Liver (tissue), 9 donors: Measurements from ENCODE around the gene ATP13A5. TPM values are rescaled to one million over a fixed set of nuclear protein-coding genes. Genes with fewer than 3 reads are reported as not detected.

Experiments
- DNase-seq: peaks from one replicate; pipeline ENCODE4 v3.0.0-alpha.2; 2017; ENCODE audit warnings: low spot score
- H3K27ac ChIP-seq, 2 donors: one replicate each; pipeline ENCODE4 v1.7.0; 2013; ENCODE audit warnings: inconsistent platforms in 2 of 2, low read length in 2 of 2, control low read depth in 1 of 2, low read depth in 1 of 2, mild to moderate bottlenecking in 1 of 2
- H3K27me3 ChIP-seq, 4 donors: one replicate each; pipeline versions ENCODE4 v1.6.1 to v1.7.0; 2013; ENCODE audit warnings: low read length in 3 of 4, inconsistent platforms in 1 of 4, mild to moderate bottlenecking in 1 of 4, moderate library complexity in 1 of 4; ENCODE audit not compliant: control insufficient read depth in 4 of 4, insufficient read depth in 4 of 4
- H3K36me3 ChIP-seq, 4 donors: one replicate each; pipeline versions ENCODE4 v1.6.1 to v1.7.0; 2013; ENCODE audit warnings: low read length in 3 of 4, mild to moderate bottlenecking in 3 of 4, low read depth in 1 of 4, moderate library complexity in 1 of 4; ENCODE audit not compliant: control insufficient read depth in 4 of 4, insufficient read depth in 3 of 4
- H3K4me1 ChIP-seq, 4 donors: one replicate each; pipeline versions ENCODE4 v1.6.1 to v1.7.0; 2013; ENCODE audit warnings: low read length in 3 of 4, mild to moderate bottlenecking in 3 of 4, moderate library complexity in 1 of 4; ENCODE audit not compliant: control insufficient read depth in 4 of 4, insufficient read depth in 4 of 4
- H3K4me3 ChIP-seq, 3 donors: one replicate each; pipeline versions ENCODE4 v1.6.1 to v1.7.0; 2013; ENCODE audit warnings: low read length in 3 of 3, control low read depth in 1 of 3, low read depth in 1 of 3, mild to moderate bottlenecking in 1 of 3
- H3K9ac ChIP-seq, 2 donors: one replicate each; pipeline ENCODE4 v1.7.0; 2013; ENCODE audit warnings: low read length in 2 of 2, mild to moderate bottlenecking in 2 of 2, moderate library complexity in 2 of 2, control low read depth in 1 of 2, low read depth in 1 of 2
- H3K9me3 ChIP-seq, 4 donors: one replicate each; pipeline versions ENCODE4 v1.6.1 to v1.7.0; 2013; ENCODE audit warnings: low read length in 3 of 4; ENCODE audit not compliant: control insufficient read depth in 4 of 4
- FOXA1 ChIP-seq: IDR thresholded peaks from 2 replicates; pipeline ENCODE4 v1.6.1; 2016; ENCODE audit warnings: antibody characterized with exemption
- FOXA2 ChIP-seq: IDR thresholded peaks from 2 replicates; pipeline ENCODE4 v1.6.1; 2016; ENCODE audit warnings: antibody characterized with exemption
- GABPA ChIP-seq, 2 donors: IDR thresholded peaks in 1 of 2; conservative IDR thresholded peaks in 1 of 2; 2 replicates each; pipeline ENCODE4 v1.6.1; 2016; ENCODE audit warnings: antibody characterized with exemption in 2 of 2, mild to moderate bottlenecking in 1 of 2, moderate library complexity in 1 of 2
- HNF4A ChIP-seq, 2 donors: conservative IDR thresholded peaks; 2 replicates each; pipeline ENCODE4 v1.6.1; 2016; ENCODE audit warnings: antibody characterized with exemption in 2 of 2, mild to moderate bottlenecking in 2 of 2
- HNF4G ChIP-seq: IDR thresholded peaks from 2 replicates; pipeline ENCODE4 v1.6.1; 2016; ENCODE audit warnings: antibody characterized with exemption
- JUND ChIP-seq, 2 donors: IDR thresholded peaks; 2 replicates each; pipeline ENCODE4 v1.6.1; 2016; ENCODE audit warnings: antibody characterized with exemption in 2 of 2
- NR2F2 ChIP-seq: IDR thresholded peaks from 2 replicates; pipeline ENCODE4 v1.6.1; 2016; ENCODE audit warnings: antibody characterized with exemption
- RXRA ChIP-seq, 2 donors: IDR thresholded peaks; 2 replicates each; pipeline ENCODE4 v1.6.1; 2017 to 2018; ENCODE audit warnings: antibody characterized with exemption in 2 of 2, mild to moderate bottlenecking in 1 of 2
- TAF1 ChIP-seq: conservative IDR thresholded peaks from 2 replicates; pipeline ENCODE4 v1.6.1; 2016; ENCODE audit warnings: antibody characterized with exemption, mild to moderate bottlenecking
- YY1 ChIP-seq: IDR thresholded peaks from 2 replicates; pipeline ENCODE4 v1.6.1; 2016; ENCODE audit warnings: antibody characterized with exemption, mild to moderate bottlenecking
- WGBS: extraction: QIAGEN DNeasy Blood & Tissue Kit; methylation state at CpG from one replicate; pipeline ENCODE4 v1.1.7; 2013; 5-methylcytosine and 5-hydroxymethylcytosine counted together
- polyA plus RNA-seq, 2 donors: library from polyadenylated mRNA; stranded (reverse) in 1 of 2; unstranded in 1 of 2; fragments of 200-250 nt in 1 of 2; fragments of >200 nt in 1 of 2; fragmentation: Nextera tagmentation in 1 of 2; extraction: Ambion mirVana in 1 of 2; gene quantifications; one replicate each; pipeline versions ENCODE4 v1.2.1 to v1.2.3, GENCODE V29; 2013 to 2015
- total RNA-seq, 2 donors: library from RNA; depleted of rRNA; stranded (reverse); fragments of >200 nt; gene quantifications; one replicate each; pipeline ENCODE4 v1.2.3, GENCODE V29; 2014
- TF ChIP-seq, protein P1 (sequence below): IDR thresholded peaks from 2 replicates; pipeline ENCODE4 v1.6.1; 2016; ENCODE audit warnings: antibody characterized with exemption
- TF ChIP-seq, protein P2 (sequence below): IDR thresholded peaks from 2 replicates; pipeline ENCODE4 v1.6.1; 2016; ENCODE audit warnings: antibody characterized with exemption
- TF ChIP-seq, protein P3 (sequence below): IDR thresholded peaks from 2 replicates; pipeline ENCODE4 v1.6.1; 2016; ENCODE audit warnings: antibody characterized with exemption, mild to moderate bottlenecking
- TF ChIP-seq, protein P4 (sequence below): IDR thresholded peaks from 2 replicates; pipeline ENCODE4 v1.6.1; 2016; ENCODE audit warnings: antibody characterized with exemption
- TF ChIP-seq, protein P5 (sequence below): fragments of 150-350 bp; IDR thresholded peaks from 2 replicates; pipeline ENCODE4 v1.5.1; 2017; ENCODE audit warnings: improper control_type of control experiment, low read depth, low read length; ENCODE audit not compliant: missing input control
- donor health status: healthy.
- donor health status: healthy.
- donor health status: healthy.
- donor health status: healthy.
- donor health status: healthy.

Gene ATP13A5
- total and polyA plus RNA-seq, 4 donors: 0.21 TPM; not detected in 3

DNA sequence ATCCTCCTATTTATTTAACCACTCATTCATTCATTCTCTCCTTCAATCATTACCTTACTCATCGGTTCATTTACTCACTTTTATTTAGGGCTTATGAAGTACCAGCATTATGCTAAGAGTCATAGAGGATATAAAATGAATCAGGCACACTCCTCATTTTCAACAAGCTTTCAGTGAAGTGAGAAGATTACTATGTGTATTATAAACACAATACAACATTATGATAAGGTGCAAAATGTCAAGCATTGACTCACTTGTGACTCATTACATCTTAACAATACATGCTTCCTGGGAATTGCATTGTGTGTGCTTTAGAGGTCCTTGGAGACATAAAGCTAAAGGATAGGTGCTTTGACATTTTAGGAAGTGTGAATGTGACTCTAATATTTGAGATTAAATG lies 77.1 kb downstream of the ATP13A5 start:
- Histone ChIP-seq H3K36me3 (no peaks in the 10 kb centered on the region), H3K4me3 (no peak overlapping the region), H3K9ac (no peak overlapping the region), H3K4me1 (no peaks in the 10 kb centered on the region), H3K9me3 (peaks cover 0 to 1% (median 0%) of the 10 kb centered on the region in 4 donors), H3K27me3 (no peaks in the 10 kb centered on the region), H3K27ac (no peak overlapping the region)
- 82% methylated on average over 1 of the region's 1 CpG for WGBS
- TF ChIP-seq HNF4G (no peak), FOXA2 (no peak)
- TF ChIP-seq, protein P1, sequence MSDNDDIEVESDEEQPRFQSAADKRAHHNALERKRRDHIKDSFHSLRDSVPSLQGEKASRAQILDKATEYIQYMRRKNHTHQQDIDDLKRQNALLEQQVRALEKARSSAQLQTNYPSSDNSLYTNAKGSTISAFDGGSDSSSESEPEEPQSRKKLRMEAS: no peak
- DNase-seq: no peak

DNA sequence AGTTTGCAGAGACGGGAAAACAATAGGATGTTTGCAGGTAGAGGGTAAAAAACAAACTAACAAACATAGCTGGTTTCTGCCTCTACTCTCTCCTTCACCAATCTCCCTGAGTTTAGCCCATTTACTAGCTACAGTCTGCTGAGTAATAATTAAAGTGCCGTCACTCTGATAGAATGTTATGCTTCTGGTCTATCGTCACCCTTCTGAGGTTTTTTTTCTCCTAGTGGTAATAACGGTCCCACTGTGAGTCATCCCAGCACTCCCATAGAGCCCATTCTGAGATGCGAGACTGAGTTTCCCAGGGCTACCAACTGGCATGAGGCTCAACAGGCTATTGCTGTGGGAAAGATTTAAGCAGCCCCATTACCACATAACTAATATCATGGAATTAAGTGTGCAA lies 81.1 kb downstream of the ATP13A5 start:
- TF ChIP-seq, protein P2, sequence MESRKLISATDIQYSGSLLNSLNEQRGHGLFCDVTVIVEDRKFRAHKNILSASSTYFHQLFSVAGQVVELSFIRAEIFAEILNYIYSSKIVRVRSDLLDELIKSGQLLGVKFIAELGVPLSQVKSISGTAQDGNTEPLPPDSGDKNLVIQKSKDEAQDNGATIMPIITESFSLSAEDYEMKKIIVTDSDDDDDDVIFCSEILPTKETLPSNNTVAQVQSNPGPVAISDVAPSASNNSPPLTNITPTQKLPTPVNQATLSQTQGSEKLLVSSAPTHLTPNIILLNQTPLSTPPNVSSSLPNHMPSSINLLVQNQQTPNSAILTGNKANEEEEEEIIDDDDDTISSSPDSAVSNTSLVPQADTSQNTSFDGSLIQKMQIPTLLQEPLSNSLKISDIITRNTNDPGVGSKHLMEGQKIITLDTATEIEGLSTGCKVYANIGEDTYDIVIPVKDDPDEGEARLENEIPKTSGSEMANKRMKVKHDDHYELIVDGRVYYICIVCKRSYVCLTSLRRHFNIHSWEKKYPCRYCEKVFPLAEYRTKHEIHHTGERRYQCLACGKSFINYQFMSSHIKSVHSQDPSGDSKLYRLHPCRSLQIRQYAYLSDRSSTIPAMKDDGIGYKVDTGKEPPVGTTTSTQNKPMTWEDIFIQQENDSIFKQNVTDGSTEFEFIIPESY: no peak
- TF ChIP-seq FOXA2 (no peak), NR2F2 (no peak), JUND (IDR thresholded peaks at IDR 0.05) (no peak), GABPA (IDR thresholded peaks at IDR 0.05 in 1 of 2, conservative IDR thresholded peaks at IDR 0.05 in 1 of 2) (no peak), HNF4A (conservative IDR thresholded peaks at IDR 0.05) (no peak)
- TF ChIP-seq, protein P3, sequence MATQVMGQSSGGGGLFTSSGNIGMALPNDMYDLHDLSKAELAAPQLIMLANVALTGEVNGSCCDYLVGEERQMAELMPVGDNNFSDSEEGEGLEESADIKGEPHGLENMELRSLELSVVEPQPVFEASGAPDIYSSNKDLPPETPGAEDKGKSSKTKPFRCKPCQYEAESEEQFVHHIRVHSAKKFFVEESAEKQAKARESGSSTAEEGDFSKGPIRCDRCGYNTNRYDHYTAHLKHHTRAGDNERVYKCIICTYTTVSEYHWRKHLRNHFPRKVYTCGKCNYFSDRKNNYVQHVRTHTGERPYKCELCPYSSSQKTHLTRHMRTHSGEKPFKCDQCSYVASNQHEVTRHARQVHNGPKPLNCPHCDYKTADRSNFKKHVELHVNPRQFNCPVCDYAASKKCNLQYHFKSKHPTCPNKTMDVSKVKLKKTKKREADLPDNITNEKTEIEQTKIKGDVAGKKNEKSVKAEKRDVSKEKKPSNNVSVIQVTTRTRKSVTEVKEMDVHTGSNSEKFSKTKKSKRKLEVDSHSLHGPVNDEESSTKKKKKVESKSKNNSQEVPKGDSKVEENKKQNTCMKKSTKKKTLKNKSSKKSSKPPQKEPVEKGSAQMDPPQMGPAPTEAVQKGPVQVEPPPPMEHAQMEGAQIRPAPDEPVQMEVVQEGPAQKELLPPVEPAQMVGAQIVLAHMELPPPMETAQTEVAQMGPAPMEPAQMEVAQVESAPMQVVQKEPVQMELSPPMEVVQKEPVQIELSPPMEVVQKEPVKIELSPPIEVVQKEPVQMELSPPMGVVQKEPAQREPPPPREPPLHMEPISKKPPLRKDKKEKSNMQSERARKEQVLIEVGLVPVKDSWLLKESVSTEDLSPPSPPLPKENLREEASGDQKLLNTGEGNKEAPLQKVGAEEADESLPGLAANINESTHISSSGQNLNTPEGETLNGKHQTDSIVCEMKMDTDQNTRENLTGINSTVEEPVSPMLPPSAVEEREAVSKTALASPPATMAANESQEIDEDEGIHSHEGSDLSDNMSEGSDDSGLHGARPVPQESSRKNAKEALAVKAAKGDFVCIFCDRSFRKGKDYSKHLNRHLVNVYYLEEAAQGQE: no peak
- DNase-seq: no peak
- WGBS: 80% methylated on average over 5 of the region's 5 CpGs
- Histone ChIP-seq H3K27ac (no peak overlapping the region), H3K4me1 (no peaks in the 10 kb centered on the region), H3K9me3 (peaks cover 0 to 7% (median 2%) of the 10 kb centered on the region in 4 donors), H3K4me3 (no peak overlapping the region), H3K27me3 (no peaks in the 10 kb centered on the region), H3K9ac (no peak overlapping the region), H3K36me3 (no peaks in the 10 kb centered on the region)

DNA sequence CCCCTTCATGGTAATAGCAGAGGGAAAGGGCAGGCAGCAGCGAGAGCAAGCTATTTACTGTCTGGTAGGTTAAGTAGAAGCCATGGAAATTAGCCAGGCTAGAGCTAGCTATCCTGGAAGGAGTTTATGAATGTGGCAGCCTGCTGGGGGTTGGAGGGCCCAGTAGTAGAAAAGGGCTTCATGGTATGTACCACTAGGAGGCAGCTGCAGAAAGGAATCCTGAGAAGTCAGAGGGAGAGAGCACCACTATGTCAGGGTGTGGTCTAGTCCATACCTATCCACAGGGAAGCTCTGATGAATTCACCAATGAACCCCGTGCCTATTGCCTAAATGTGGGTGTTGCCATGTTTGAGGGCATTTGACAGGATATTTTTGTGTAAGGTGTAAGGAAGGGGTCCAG lies 82.6 kb downstream of the ATP13A5 start:
- WGBS: 73% methylated on average over 2 of the region's 2 CpGs
- no peaks in the 10 kb centered on the region for H3K4me1 ChIP-seq
- no peak overlapping the region for H3K9ac ChIP-seq
- H3K36me3 ChIP-seq: no peaks in the 10 kb centered on the region
- H3K9me3 ChIP-seq: peaks cover 2 to 11% (median 8%) of the 10 kb centered on the region in 4 donors
- H3K27ac ChIP-seq: no peak overlapping the region
- no peak overlapping the region for H3K4me3 ChIP-seq
- no peaks in the 10 kb centered on the region for H3K27me3 ChIP-seq
- DNase-seq: no peak
- TF ChIP-seq RXRA (IDR thresholded peaks at IDR 0.05): no peak
- TF ChIP-seq, protein P2: no peak
- TF ChIP-seq FOXA1: no peak
- TF ChIP-seq, protein P4, sequence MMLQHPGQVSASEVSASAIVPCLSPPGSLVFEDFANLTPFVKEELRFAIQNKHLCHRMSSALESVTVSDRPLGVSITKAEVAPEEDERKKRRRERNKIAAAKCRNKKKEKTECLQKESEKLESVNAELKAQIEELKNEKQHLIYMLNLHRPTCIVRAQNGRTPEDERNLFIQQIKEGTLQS: no peak
- no peak for TF ChIP-seq HNF4A (conservative IDR thresholded peaks at IDR 0.05)
- TF ChIP-seq YY1: no peak
- TF ChIP-seq TAF1: no peak
- TF ChIP-seq, protein P5, sequence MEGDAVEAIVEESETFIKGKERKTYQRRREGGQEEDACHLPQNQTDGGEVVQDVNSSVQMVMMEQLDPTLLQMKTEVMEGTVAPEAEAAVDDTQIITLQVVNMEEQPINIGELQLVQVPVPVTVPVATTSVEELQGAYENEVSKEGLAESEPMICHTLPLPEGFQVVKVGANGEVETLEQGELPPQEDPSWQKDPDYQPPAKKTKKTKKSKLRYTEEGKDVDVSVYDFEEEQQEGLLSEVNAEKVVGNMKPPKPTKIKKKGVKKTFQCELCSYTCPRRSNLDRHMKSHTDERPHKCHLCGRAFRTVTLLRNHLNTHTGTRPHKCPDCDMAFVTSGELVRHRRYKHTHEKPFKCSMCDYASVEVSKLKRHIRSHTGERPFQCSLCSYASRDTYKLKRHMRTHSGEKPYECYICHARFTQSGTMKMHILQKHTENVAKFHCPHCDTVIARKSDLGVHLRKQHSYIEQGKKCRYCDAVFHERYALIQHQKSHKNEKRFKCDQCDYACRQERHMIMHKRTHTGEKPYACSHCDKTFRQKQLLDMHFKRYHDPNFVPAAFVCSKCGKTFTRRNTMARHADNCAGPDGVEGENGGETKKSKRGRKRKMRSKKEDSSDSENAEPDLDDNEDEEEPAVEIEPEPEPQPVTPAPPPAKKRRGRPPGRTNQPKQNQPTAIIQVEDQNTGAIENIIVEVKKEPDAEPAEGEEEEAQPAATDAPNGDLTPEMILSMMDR: no peak
- no peak for TF ChIP-seq FOXA2
- TF ChIP-seq GABPA (IDR thresholded peaks at IDR 0.05 in 1 of 2, conservative IDR thresholded peaks at IDR 0.05 in 1 of 2): no peak
- no peak for TF ChIP-seq JUND (IDR thresholded peaks at IDR 0.05)
- TF ChIP-seq, protein P1: no peak
